HepG2 (cell line): ENCODE results near the gene SPIB. TPM values are rescaled to one million over a fixed set of nuclear protein-coding genes. Genes with fewer than 3 reads are reported as not detected.
A peak's percentile ranks its signal among the peaks of the same experiment; 100 is the strongest.

Experiments used
- ATAC-seq: fragments of 200-7000 bp; cut with Tn5 transposase; 3 replicates; pipeline ENCODE4 v1.9.1; 2020; ENCODE audit warnings: mild to moderate bottlenecking, moderate library complexity
- BruUV-seq: library from RNA; stranded (reverse); fragments of 400-500 nt; replicated peaks from 2 replicates; lab custom pipeline; 2021; lab: Mats Ljungman, UMichigan
- CTCF ChIA-PET: fragments of 300-600 bp; formaldehyde crosslinking; extraction: SDS; loops from one replicate; lab custom pipeline; 2021; ENCODE audit warnings: low total read pairs, inconsistent platforms, low intra/inter-chr PET ratio; lab: Yijun Ruan, JAX
- POLR2A ChIA-PET: fragments of 350-600 bp; sonication (Branson Sonifier 250); formaldehyde crosslinking; loops from one replicate; lab custom pipeline; 2020; ENCODE audit warnings: antibody characterized with exemption, inconsistent platforms; lab: Yijun Ruan, JAX
- DNase-seq: peaks from one replicate; pipeline ENCODE4 v3.0.0-alpha.2; 2015; ENCODE audit warnings: low spot score
- FAIRE-seq: peaks from 3 replicates; lab custom pipeline; 2011; peaks lifted over from hg19 to GRCh38; lab: Jason Lieb, UNC
- H2AFZ ChIP-seq: one replicate; pipeline ENCODE4 v1.6.1; 2011; ENCODE audit warnings: low read length, inconsistent platforms
- H3K27ac ChIP-seq: fragments of 300-600 bp; 3 replicates; pipeline ENCODE4 v1.8.0; 2011; ENCODE audit warnings: mixed run types, mild to moderate bottlenecking, mixed read lengths, low read length, inconsistent platforms; ENCODE audit not compliant: insufficient read depth; ENCODE audit errors: extremely low read length
- H3K27me3 ChIP-seq, 2 experiments: fragments of 200-600 bp in 1 of 2; 2 replicates in 1 of 2; 3 replicates in 1 of 2; pipeline versions ENCODE4 v1.6.0 to v1.8.0; 2011; ENCODE audit warnings: low read length in 2 of 2, mild to moderate bottlenecking in 2 of 2, moderate library complexity in 2 of 2, inconsistent platforms in 1 of 2; ENCODE audit not compliant: insufficient read depth in 2 of 2, control insufficient read depth in 1 of 2
- H3K36me3 ChIP-seq, 2 experiments: fragments of 200-600 bp in 1 of 2; replicated peaks in 1 of 2; 2 replicates in 1 of 2; 3 replicates in 1 of 2; pipeline versions ENCODE4 v1.5.1 to v1.8.0; 2011; ENCODE audit warnings: low read length in 2 of 2, inconsistent platforms in 1 of 2; ENCODE audit not compliant: insufficient read depth in 2 of 2, control insufficient read depth in 1 of 2
- H3K4me1 ChIP-seq: 2 replicates; pipeline ENCODE4 v1.5.1; 2012; ENCODE audit warnings: low read length, inconsistent platforms; ENCODE audit not compliant: insufficient read depth
- H3K4me2 ChIP-seq: 2 replicates; pipeline ENCODE4 v1.6.0; 2011; ENCODE audit warnings: low read depth, low read length, inconsistent platforms
- H3K4me3 ChIP-seq, 3 experiments: fragments of 200-600 bp in 1 of 3; sonication (generic), shearing (Covaris generic) in 1 of 3; replicated peaks in 1 of 3; 2 replicates each; pipeline ENCODE4 v1.5.1; 2011 to 2016; ENCODE audit warnings: low read length in 3 of 3, inconsistent platforms in 2 of 3, low read depth in 2 of 3, mild to moderate bottlenecking in 2 of 3, control low read depth in 1 of 3, mixed read lengths in 1 of 3; ENCODE audit not compliant: insufficient read depth in 1 of 3
- H3K79me2 ChIP-seq: one replicate; pipeline ENCODE4 v1.6.1; 2011; ENCODE audit warnings: low read length, inconsistent platforms; ENCODE audit not compliant: insufficient read depth
- H3K9ac ChIP-seq: 2 replicates; pipeline ENCODE4 v1.6.0; 2011; ENCODE audit warnings: mild to moderate bottlenecking, low read depth, low read length, inconsistent platforms; ENCODE audit not compliant: insufficient read depth
- H3K9me3 ChIP-seq: 2 replicates; pipeline ENCODE4 v1.5.1; 2012; ENCODE audit warnings: mild to moderate bottlenecking, low read length
- H4K20me1 ChIP-seq: 2 replicates; pipeline ENCODE4 v1.6.0; 2011; ENCODE audit warnings: inconsistent platforms, mild to moderate bottlenecking, low read length, moderate library complexity; ENCODE audit not compliant: insufficient read depth
- CTCF ChIP-seq: sonication (generic); formaldehyde crosslinking; IDR thresholded peaks from 2 replicates; pipeline ENCODE4 v1.5.0; 2020; ENCODE audit warnings: mild to moderate bottlenecking, missing genetic modification reagents, moderate library complexity
- HIC2 ChIP-seq: sonication (generic); formaldehyde crosslinking; IDR thresholded peaks from 2 replicates; pipeline ENCODE4 v1.9.0; 2022; ENCODE audit warnings: low read depth, missing genetic modification reagents
- RXRB ChIP-seq: IDR thresholded peaks from 2 replicates; pipeline ENCODE4 v1.6.1; 2016; ENCODE audit warnings: borderline replicate concordance, missing genetic modification reagents, missing compliant biosample characterization
- SALL1 ChIP-seq: sonication (generic); formaldehyde crosslinking; IDR thresholded peaks from 2 replicates; pipeline ENCODE4 v1.8.0; 2022; ENCODE audit warnings: mild to moderate bottlenecking, missing genetic modification reagents
- SMC3 ChIP-seq: IDR thresholded peaks from 2 replicates; pipeline ENCODE4 v1.6.1; 2011; ENCODE audit warnings: low read length, improper control_type of control experiment
- SP1 ChIP-seq, 2 experiments: fragments of 450-650 bp in 1 of 2; sonication (generic) in 1 of 2; formaldehyde crosslinking in 1 of 2; IDR thresholded peaks; 2 replicates each; pipeline versions ENCODE4 v1.4.0 to v1.6.1; 2016 to 2020; ENCODE audit warnings: missing genetic modification reagents in 1 of 2
- TEAD3 ChIP-seq: optimal IDR thresholded peaks from 2 replicates; pipeline ENCODE3; 2016; ENCODE audit warnings: borderline replicate concordance
- ZSCAN22 ChIP-seq: sonication (generic); formaldehyde crosslinking; IDR thresholded peaks from 2 replicates; pipeline ENCODE4 v1.4.0; 2020; ENCODE audit warnings: mild to moderate bottlenecking, missing genetic modification reagents
- WGBS: methylation state at CpG from one replicate; pipeline ENCODE4 v1.1.6; 2017; ENCODE audit warnings: low lambda C conversion rate; 5-methylcytosine and 5-hydroxymethylcytosine counted together
- in situ Hi-C: cut with HindIII; loops from 2 replicates; pipeline ENCODE4 v1.10.0; 2017; ENCODE audit warnings: low pct_unique_long_range_greater_than_20kb; ENCODE audit not compliant: extremely low pct_ligation_motif_present
- intact Hi-C: fragments of 100-400 bp; cut with micrococcal nuclease; formaldehyde crosslinking; loops from one replicate; pipeline ENCODE4 v1.10.0; 2022; ENCODE audit not compliant: unreplicated experiment
- polyA plus RNA-seq, 8 experiments: library from polyadenylated mRNA; depleted of rRNA in 3 of 8; stranded (reverse) in 7 of 8; unstranded in 1 of 8; fragments of >200 nt; fragmentation: Illumina TruSeq in 4 of 8; extraction: Trizol in 4 of 8; gene quantifications; 2 replicates each; pipeline versions ENCODE4 v1.2.1 to v1.2.3, GENCODE V29; 2011 to 2016; ENCODE audit warnings: low read depth in 4 of 8, missing spikeins in 1 of 8, mixed read lengths in 1 of 8; ENCODE audit not compliant: insufficient read depth in 1 of 8
- total RNA-seq, 5 experiments: library from RNA; depleted of rRNA; stranded (reverse); fragments of >200 nt; fragmentation: Illumina TruSeq; extraction: Trizol; gene quantifications; 2 replicates each; pipeline ENCODE4 v1.2.3, GENCODE V29; 2016; ENCODE audit warnings: low read depth in 1 of 5
- TF ChIP-seq, protein P1 (sequence below): sonication (generic); formaldehyde crosslinking; IDR thresholded peaks from 2 replicates; pipeline ENCODE4 v1.9.0; 2022; ENCODE audit warnings: missing genetic modification reagents, mild to moderate bottlenecking, borderline replicate concordance
- TF ChIP-seq, protein P2 (sequence below): sonication (generic); formaldehyde crosslinking; IDR thresholded peaks from 2 replicates; pipeline ENCODE4 v1.4.0; 2020; ENCODE audit warnings: missing genetic modification reagents
- TF ChIP-seq, protein P3 (sequence below): sonication (generic); formaldehyde crosslinking; IDR thresholded peaks from 2 replicates; pipeline ENCODE4 v1.4.0; 2020; ENCODE audit warnings: mild to moderate bottlenecking, missing genetic modification reagents

The SPIB gene
- total and polyA plus RNA-seq, 2 of the 13 experiments (the other 11 are each of a cell fraction or from before 2014, with no cell fraction given): 0.04 TPM; not detected in 1

DNA sequence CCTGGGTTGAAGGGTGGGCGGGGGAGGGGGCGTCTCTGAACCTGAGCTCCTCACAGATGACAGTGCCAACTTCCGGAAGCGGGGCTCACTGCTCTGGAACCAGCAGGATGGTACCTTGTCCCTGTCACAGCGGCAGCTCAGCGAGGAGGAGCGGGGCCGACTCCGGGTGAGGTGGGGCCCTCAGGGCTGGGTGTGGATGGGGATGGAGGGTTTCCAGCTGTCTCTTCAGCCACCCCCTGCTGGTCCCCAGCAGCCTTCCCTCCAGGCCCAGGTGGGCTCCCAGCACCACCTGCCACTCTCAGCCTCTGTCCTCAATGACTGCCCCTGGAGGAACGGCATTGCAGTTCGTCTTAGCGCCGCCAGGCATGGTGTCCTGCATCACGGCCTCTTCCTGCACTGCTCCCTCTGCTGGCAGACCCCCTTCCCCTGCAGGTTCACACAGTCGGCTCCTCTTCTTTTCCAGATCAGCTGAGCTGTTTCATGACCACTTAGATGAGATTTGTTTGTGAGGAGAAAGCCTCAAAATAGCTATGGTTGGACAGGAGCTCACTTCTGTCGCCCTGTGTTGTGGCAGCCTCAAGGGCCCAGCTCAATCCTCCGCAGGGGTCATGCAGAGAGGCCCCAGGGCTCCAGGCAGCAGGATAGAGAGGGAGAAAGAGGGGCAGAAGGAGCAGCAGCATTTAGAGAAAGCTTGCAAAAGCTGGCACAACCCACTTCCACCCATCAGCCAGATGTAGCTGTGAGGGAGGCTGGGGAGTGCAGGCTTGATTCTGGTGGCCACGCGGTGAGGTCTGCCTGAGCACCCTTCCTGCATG is 60.4 kb downstream of the SPIB start:
- in situ Hi-C loops: no loop called here
- intact Hi-C loops: loop anchor here (1.0 kb wide), 2 partner anchors 111 to 122 kb away; no protein-coding TSS in a partner anchor
- FAIRE-seq (peak; percentile 83), ATAC-seq (peak; percentile 93), DNase-seq (peak; percentile 81)
- Histone ChIP-seq H3K4me3 (no peak overlapping the region), H2AFZ (no peak overlapping the region), H3K27me3 (peaks cover 4 to 8% of the 10 kb centered on the region in 2 experiments; a peak in 3 of 5 replicates), H3K4me2 (no peak overlapping the region), H3K79me2 (no peaks in the 10 kb centered on the region), H4K20me1 (no peaks in the 10 kb centered on the region), H3K36me3 (no peaks in the 10 kb centered on the region), H3K9ac (no peak overlapping the region), H3K9me3 (no peaks in the 10 kb centered on the region), H3K4me1 (no peaks in the 10 kb centered on the region), H3K27ac (no peak overlapping the region)
- BruUV-seq: no TSS peak
- CTCF ChIA-PET: interaction anchor here (1.2 to 2.4 kb wide), 4 partner anchors 15 to 122 kb away, joined by 5 to 71 read pairs (median 15); partner anchors contain the start of gene NAPSA
- POLR2A ChIA-PET: interaction anchor here (1.4 kb wide), 1 partner anchor 110 kb away, joined by 3 read pairs; no protein-coding TSS in a partner anchor
- 17% methylated on average over 6 of the region's 19 CpGs for WGBS
- 0 out of 2 replicates have a peak, but pooled peaks have one; percentile 37 for TF ChIP-seq ZSCAN22 (CRISPR knock-in tag)
- peak; percentile 64 for TF ChIP-seq TEAD3 (CRISPR knock-in tag)
- TF ChIP-seq, protein P1, sequence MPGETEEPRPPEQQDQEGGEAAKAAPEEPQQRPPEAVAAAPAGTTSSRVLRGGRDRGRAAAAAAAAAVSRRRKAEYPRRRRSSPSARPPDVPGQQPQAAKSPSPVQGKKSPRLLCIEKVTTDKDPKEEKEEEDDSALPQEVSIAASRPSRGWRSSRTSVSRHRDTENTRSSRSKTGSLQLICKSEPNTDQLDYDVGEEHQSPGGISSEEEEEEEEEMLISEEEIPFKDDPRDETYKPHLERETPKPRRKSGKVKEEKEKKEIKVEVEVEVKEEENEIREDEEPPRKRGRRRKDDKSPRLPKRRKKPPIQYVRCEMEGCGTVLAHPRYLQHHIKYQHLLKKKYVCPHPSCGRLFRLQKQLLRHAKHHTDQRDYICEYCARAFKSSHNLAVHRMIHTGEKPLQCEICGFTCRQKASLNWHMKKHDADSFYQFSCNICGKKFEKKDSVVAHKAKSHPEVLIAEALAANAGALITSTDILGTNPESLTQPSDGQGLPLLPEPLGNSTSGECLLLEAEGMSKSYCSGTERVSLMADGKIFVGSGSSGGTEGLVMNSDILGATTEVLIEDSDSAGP (CRISPR knock-in tag): 0 out of 2 replicates have a peak, but pooled peaks have one; percentile 25
- TF ChIP-seq CTCF (CRISPR knock-in tag): peak; percentile 92
- TF ChIP-seq HIC2 (CRISPR knock-in tag): no peak
- TF ChIP-seq SALL1 (CRISPR knock-in tag): peak; percentile 45; the same call in 1 of the 2 replicates
- TF ChIP-seq SMC3: peak; percentile 91
- TF ChIP-seq, protein P2, sequence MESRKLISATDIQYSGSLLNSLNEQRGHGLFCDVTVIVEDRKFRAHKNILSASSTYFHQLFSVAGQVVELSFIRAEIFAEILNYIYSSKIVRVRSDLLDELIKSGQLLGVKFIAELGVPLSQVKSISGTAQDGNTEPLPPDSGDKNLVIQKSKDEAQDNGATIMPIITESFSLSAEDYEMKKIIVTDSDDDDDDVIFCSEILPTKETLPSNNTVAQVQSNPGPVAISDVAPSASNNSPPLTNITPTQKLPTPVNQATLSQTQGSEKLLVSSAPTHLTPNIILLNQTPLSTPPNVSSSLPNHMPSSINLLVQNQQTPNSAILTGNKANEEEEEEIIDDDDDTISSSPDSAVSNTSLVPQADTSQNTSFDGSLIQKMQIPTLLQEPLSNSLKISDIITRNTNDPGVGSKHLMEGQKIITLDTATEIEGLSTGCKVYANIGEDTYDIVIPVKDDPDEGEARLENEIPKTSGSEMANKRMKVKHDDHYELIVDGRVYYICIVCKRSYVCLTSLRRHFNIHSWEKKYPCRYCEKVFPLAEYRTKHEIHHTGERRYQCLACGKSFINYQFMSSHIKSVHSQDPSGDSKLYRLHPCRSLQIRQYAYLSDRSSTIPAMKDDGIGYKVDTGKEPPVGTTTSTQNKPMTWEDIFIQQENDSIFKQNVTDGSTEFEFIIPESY: peak; percentile 65
- TF ChIP-seq, protein P3, sequence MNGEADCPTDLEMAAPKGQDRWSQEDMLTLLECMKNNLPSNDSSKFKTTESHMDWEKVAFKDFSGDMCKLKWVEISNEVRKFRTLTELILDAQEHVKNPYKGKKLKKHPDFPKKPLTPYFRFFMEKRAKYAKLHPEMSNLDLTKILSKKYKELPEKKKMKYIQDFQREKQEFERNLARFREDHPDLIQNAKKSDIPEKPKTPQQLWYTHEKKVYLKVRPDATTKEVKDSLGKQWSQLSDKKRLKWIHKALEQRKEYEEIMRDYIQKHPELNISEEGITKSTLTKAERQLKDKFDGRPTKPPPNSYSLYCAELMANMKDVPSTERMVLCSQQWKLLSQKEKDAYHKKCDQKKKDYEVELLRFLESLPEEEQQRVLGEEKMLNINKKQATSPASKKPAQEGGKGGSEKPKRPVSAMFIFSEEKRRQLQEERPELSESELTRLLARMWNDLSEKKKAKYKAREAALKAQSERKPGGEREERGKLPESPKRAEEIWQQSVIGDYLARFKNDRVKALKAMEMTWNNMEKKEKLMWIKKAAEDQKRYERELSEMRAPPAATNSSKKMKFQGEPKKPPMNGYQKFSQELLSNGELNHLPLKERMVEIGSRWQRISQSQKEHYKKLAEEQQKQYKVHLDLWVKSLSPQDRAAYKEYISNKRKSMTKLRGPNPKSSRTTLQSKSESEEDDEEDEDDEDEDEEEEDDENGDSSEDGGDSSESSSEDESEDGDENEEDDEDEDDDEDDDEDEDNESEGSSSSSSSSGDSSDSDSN: peak; percentile 42; the same call in 1 of the 2 replicates
- TF ChIP-seq RXRB: peak; percentile 31; the same call in 1 of the 2 replicates
- TF ChIP-seq SP1 (IDR thresholded peaks at IDR 0.05): no peak
- 0 out of 2 replicates have a peak, but pooled peaks have one; percentile 19 for TF ChIP-seq SP1 (CRISPR knock-in tag; IDR thresholded peaks at IDR 0.05)
